GM23248 (cell line): ENCODE data around the gene ZNF597.

Experiments used
- EZH2 ChIP-seq: fragments of 200-600 bp; sonication (generic); IDR thresholded peaks from 2 replicates; pipeline ENCODE4 v1.6.1; 2018; ENCODE audit warnings: antibody characterized with exemption, mild to moderate bottlenecking; ENCODE audit not compliant: insufficient read depth, poor library complexity, severe bottlenecking
- EZH2phosphoT487 ChIP-seq: fragments of 200-600 bp; sonication (generic); IDR thresholded peaks from 2 replicates; pipeline ENCODE4 v1.6.1; 2018; ENCODE audit warnings: antibody characterized with exemption, moderate library complexity, mild to moderate bottlenecking, low read depth; ENCODE audit not compliant: insufficient read depth

- TF ChIP-seq EZH2phosphoT487 (no peak), EZH2 (no peak)
These were observed 11.5 kb downstream of the ZNF597 start for GRCh38 chr16:3431779-3432219.
